ENCODE data around the gene IGF2BP3.
"Not testable (repeated sequence)": the region's sequence is repeated elsewhere in the genome, so short reads cannot be mapped to it uniquely, and the experiment has no call there.

- not testable (repeated sequence) for TF ChIP-seq CTCF (conservative IDR thresholded peaks at IDR 0.05; ENCODE audit: low read length); EZH2phosphoT487 (IDR thresholded peaks at IDR 0.05; ENCODE audit: borderline replicate concordance, low read depth, low read length)
Measured at GRCh38 chr7:23398090-23398489, 72.2 kb downstream of the IGF2BP3 start.
